PC-3 (cell line): Measurements from ENCODE around the gene TMEM218. TPM values are rescaled to one million over a fixed set of nuclear protein-coding genes. Genes with fewer than 3 reads are reported as not detected.

Source experiments
- ATAC-seq: fragments of 200-7000 bp; cut with Tn5 transposase; 2 replicates; pipeline ENCODE4 v1.9.1; 2020; ENCODE audit warnings: mild to moderate bottlenecking, moderate library complexity
- BruUV-seq: library from RNA; stranded (reverse); fragments of 400-500 nt; replicated peaks from 2 replicates; lab custom pipeline; 2021; lab: Mats Ljungman, UMichigan
- CTCF ChIA-PET: fragments of 300-600 bp; sonication (Branson Sonifier 250); formaldehyde crosslinking; loops from one replicate; lab custom pipeline; 2022; ENCODE audit warnings: antibody characterized with exemption; lab: Charles Lee
- POLR2A ChIA-PET: fragments of 300-600 bp; sonication (Branson Sonifier 250); formaldehyde crosslinking; loops from one replicate; lab custom pipeline; 2022; ENCODE audit warnings: antibody characterized with exemption; ENCODE audit not compliant: unreplicated experiment; lab: Charles Lee
- DNase-seq: peaks from one replicate; pipeline ENCODE4 v3.0.0-alpha.2; 2015
- H2AFZ ChIP-seq: fragments of 300-600 bp; sonication (generic); 2 replicates; pipeline ENCODE4 v1.6.0; 2016; ENCODE audit warnings: antibody characterized with exemption, low read length
- H3F3A ChIP-seq: fragments of 300-600 bp; sonication (generic); one replicate; pipeline ENCODE4 v1.6.0; 2017; ENCODE audit warnings: antibody characterized with exemption, low read length, control low read depth, mild to moderate bottlenecking; ENCODE audit not compliant: unreplicated experiment
- H3K27ac ChIP-seq: fragments of 300-600 bp; sonication (generic); 2 replicates; pipeline ENCODE4 v1.5.1; 2016; ENCODE audit warnings: mild to moderate bottlenecking, low read length
- H3K27me3 ChIP-seq: fragments of 300-600 bp; sonication (generic); 2 replicates; pipeline ENCODE4 v1.6.1; 2016; ENCODE audit warnings: low read length, mixed read lengths
- H3K36me3 ChIP-seq: fragments of 300-600 bp; sonication (generic); 2 replicates; pipeline ENCODE4 v1.6.1; 2016; ENCODE audit warnings: low read depth, mixed run types, low read length, mixed read lengths
- H3K4me1 ChIP-seq: fragments of 300-600 bp; sonication (generic); 2 replicates; pipeline ENCODE4 v1.5.1; 2016; ENCODE audit warnings: low read length; ENCODE audit not compliant: insufficient read depth
- H3K4me2 ChIP-seq: fragments of 300-600 bp; sonication (generic); 2 replicates; pipeline ENCODE4 v1.6.0; 2016; ENCODE audit warnings: low read length
- H3K4me3 ChIP-seq: fragments of 300-600 bp; sonication (generic); 2 replicates; pipeline ENCODE4 v1.5.1; 2016; ENCODE audit warnings: mild to moderate bottlenecking, low read length, mixed read lengths
- H3K79me2 ChIP-seq: fragments of 300-600 bp; sonication (generic); 2 replicates; pipeline ENCODE4 v1.6.1; 2017; ENCODE audit warnings: low read length, mixed read lengths
- H3K9ac ChIP-seq: fragments of 300-600 bp; sonication (generic); 2 replicates; pipeline ENCODE4 v1.6.0; 2016; ENCODE audit warnings: mild to moderate bottlenecking, low read length
- H3K9me2 ChIP-seq: fragments of 300-600 bp; sonication (generic); replicated peaks from 2 replicates; pipeline ENCODE4 v1.6.1; 2016; ENCODE audit warnings: mixed run types, low read length, mixed read lengths
- H3K9me3 ChIP-seq: fragments of 300-600 bp; sonication (generic); 2 replicates; pipeline ENCODE4 v1.6.1; 2016; ENCODE audit warnings: low read length, mixed read lengths
- H4K20me1 ChIP-seq: fragments of 300-600 bp; sonication (generic); 2 replicates; pipeline ENCODE4 v1.6.1; 2016; ENCODE audit warnings: low read length, mixed read lengths
- CTCF ChIP-seq: fragments of 300-600 bp; sonication (generic); conservative IDR thresholded peaks from 2 replicates; pipeline ENCODE4 v1.5.1; 2017; ENCODE audit warnings: antibody characterized with exemption, low read depth, mild to moderate bottlenecking, low read length
- EZH2 ChIP-seq: fragments of 300-600 bp; sonication (generic); IDR thresholded peaks from one replicate; pipeline ENCODE4 v1.6.1; 2017; ENCODE audit warnings: antibody characterized with exemption, mild to moderate bottlenecking, low read length; ENCODE audit not compliant: unreplicated experiment
- EZH2phosphoT487 ChIP-seq: fragments of 300-600 bp; sonication (generic); IDR thresholded peaks from 2 replicates; pipeline ENCODE4 v1.6.1; 2018; ENCODE audit warnings: mild to moderate bottlenecking, antibody characterized with exemption, low read length, borderline replicate concordance
- intact Hi-C: fragments of 100-400 bp; cut with micrococcal nuclease; formaldehyde crosslinking; loops from 2 replicates; pipeline ENCODE4 v1.9.0; 2023
- total RNA-seq: library from RNA; depleted of rRNA; stranded (reverse); fragments of >200 nt; gene quantifications from 2 replicates; pipeline ENCODE4 v1.2.3, GENCODE V29; 2014

TMEM218 gene
- total RNA-seq, 1 experiment from 2014 or later = 37.0 TPM

DNA sequence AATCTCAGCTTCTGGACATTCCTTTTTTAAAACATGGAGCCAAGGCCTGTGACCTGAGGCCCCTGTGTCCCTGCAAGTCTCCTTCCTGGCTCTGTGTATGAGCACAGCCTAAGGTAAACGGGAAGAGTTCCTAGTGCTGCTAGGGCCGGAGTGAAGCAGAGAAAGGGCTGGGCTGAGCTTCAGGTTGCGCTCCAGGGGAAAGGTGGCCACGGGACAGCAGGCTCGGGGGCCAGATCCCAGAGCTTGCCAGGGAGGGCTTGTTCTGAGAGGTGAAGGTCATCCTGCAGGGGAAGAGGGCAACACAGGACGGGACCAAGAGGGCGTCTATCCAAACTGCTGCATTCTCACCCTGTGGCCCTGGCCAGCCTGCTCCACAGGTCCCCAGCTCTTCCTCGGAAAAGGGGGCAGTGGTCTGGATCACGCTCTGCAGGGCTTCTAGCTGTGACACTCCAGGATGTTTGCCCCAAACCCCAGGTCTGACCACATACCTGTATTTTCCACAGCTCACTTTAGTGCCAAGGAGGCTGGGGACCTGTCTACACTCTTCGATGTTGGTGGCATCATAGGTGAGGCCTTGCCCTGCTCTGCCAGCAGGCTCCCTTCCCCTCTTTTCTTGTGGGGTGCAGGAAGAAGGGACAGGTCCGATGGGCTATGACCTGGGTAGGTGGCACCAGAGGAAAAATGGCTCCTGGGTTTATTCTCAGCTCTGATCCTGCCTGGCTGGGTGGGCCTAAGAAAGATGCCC is 27.9 kb downstream of the TMEM218 start:
- Histone ChIP-seq H4K20me1 (no peaks in the 10 kb centered on the region), H3K4me1 (peaks cover 22% of the 10 kb centered on the region), H3K79me2 (no peaks in the 10 kb centered on the region), H3K9me3 (no peaks in the 10 kb centered on the region), H3K36me3 (no peaks in the 10 kb centered on the region), H3F3A (no peaks in the 10 kb centered on the region), H3K4me2 (peak overlapping the region; percentile 69), H3K9me2 (no peaks in the 10 kb centered on the region), H3K27ac (peak overlapping the region; percentile 95), H2AFZ (peak overlapping the region; percentile 69), H3K27me3 (no peaks in the 10 kb centered on the region), H3K9ac (peak overlapping the region; percentile 70), H3K4me3 (no peak overlapping the region)
- CTCF ChIA-PET = interaction anchor here (0.9 kb wide), 1 partner anchor 8 kb away, joined by 3 read pairs; no protein-coding TSS in a partner anchor
- ATAC-seq (no peak), DNase-seq (no peak)
- TSS peak; percentile 17 for BruUV-seq
- POLR2A ChIA-PET = interaction anchor here (0.6 to 1.3 kb wide), 4 partner anchors 12 to 183 kb away, joined by 4 to 27 read pairs (median 5); partner anchors contain the start of gene TMEM218
- TF ChIP-seq CTCF (no peak), EZH2phosphoT487 (no peak), EZH2 (no peak)
- intact Hi-C loops = no loop called here

- Histone ChIP-seq H3K27me3 (no peaks in the 10 kb centered on the region), H3K9me3 (no peaks in the 10 kb centered on the region), H3K36me3 (no peaks in the 10 kb centered on the region), H3K4me2 (peak overlapping the region; percentile 69), H3K4me3 (no peak overlapping the region), H3K79me2 (no peaks in the 10 kb centered on the region), H4K20me1 (no peaks in the 10 kb centered on the region), H3K27ac (peak overlapping the region; percentile 95), H3K9me2 (no peaks in the 10 kb centered on the region), H2AFZ (peak overlapping the region; percentile 69), H3F3A (no peaks in the 10 kb centered on the region), H3K4me1 (peaks cover 22% of the 10 kb centered on the region), H3K9ac (peak overlapping the region; percentile 70)
- POLR2A ChIA-PET = interaction anchor here (0.6 to 1.3 kb wide), 5 partner anchors 11 to 182 kb away, joined by 3 to 27 read pairs (median 4); partner anchors contain the start of gene TMEM218
- TF ChIP-seq CTCF (no peak), EZH2 (no peak), EZH2phosphoT487 (no peak)
- intact Hi-C loops = no loop called here
- CTCF ChIA-PET = interaction anchor here (0.5 to 0.9 kb wide), 2 partner anchors 9 to 1006 kb away, joined by 3 read pairs; no protein-coding TSS in a partner anchor
- BruUV-seq = no TSS peak
- DNase-seq (peak; percentile 94), ATAC-seq (peak; percentile 96)
These were observed 28.7 kb downstream of the TMEM218 start for GRCh38 chr11:125082611-125083311.
